ENCODE measurements around the gene UQCRC2. TPM values are rescaled to one million over a fixed set of nuclear protein-coding genes. Genes with fewer than 3 reads are reported as not detected.

The UQCRC2 gene
- total RNA-seq: 199 TPM

DNA sequence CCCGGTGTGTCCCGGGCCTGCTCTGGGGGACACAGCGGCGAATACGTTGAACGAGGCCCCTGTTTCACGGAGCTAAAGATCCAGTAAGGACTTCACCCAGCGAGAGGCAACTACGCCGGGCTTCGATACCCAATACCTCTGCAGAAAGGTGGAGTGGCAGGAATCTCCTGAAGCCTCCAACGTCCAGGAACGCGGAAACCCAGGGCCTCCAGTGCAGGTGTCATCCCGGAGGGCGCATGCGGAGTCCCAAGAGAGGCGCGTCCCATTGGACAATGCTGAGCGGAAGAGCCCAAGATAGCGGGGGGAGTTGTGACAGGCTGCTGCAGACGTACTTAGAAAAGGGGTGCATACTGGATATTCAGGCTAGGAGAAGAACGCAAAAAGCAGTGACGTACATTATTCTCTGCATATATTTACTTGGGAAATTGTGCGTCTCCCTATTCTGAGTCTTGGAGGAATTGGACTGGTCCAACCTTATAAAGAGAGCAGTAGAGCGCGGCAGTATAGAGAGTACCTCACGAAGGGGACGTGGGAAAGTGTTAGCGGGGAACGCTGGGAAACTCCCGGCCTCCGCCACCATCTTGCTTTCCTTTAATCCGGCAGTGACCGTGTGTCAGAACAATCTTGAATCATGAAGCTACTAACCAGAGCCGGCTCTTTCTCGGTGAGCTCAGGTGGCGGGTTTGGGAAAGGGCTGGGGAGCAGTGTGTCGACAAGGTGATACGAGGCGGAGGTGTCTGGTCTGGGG, at the start of gene UQCRC2:
TSS of gene UQCRC2 (plus strand) at position 569 of the 748 bp plus-strand sequence. CDS start at position 632, 63 bp downstream.

DNA sequence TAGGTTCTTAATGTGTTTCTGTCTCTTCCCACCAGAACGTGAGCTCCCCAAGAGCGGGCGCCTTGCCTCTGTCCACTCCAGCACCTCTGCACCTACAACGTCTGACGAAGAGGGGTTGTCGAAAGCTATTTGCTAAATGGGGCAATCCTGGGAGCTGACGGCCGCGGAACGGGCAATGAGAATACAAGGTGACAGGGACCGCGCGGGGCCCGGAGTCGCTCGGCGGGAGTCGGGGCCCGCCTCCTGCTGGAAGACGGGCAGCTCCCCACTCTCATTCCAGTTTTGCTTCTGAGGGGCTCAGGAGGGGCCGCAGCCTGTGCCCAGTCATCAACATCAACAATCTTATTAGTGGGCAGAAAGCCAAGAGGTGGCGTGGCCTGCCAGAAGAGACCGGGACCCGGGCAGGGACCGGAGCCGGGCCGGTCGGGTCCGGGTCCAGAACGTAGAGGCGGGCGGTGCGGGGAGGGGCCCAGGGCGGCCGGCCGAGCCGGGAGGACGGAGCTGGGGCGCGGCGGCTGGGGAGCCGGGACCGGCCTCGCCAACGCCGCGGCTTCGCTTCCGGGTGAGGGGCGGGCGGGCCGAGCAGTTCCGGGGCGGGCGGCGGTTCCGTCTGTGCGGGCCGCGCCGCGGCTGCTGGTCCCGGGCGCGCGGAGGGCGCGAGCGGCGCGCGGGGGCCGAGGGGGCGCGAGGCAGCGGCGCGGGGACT, 54.5 kb downstream of the UQCRC2 start, which contains the start of gene MOSMO:
TSS of gene MOSMO (plus strand) at position 603 of the 706 bp plus-strand sequence. CDS start 191 bp downstream, outside the sequence.

Other genes starting within 250 kb of the UQCRC2 start
- 103 TPM for gene NPIPB4, start 95.6 kb upstream of the UQCRC2 start, total RNA-seq
- not detected for gene PDZD9, start 47.8 kb downstream of the UQCRC2 start, total RNA-seq
- gene MOSMO, start 54.8 kb downstream of the UQCRC2 start, total RNA-seq: 17.9 TPM
- gene VWA3A, start 139.2 kb downstream of the UQCRC2 start, total RNA-seq: 1.6 TPM
- gene SDR42E2, start 209.1 kb downstream of the UQCRC2 start, total RNA-seq: 0.18 TPM

All from metanephros (tissue), 1 donor.